Glomerular visceral epithelial cell (primary cell): Measurements from ENCODE around the gene ELL3.

Experiments
- DNase-seq: peaks from one replicate; pipeline ENCODE4 v3.0.0-alpha.2; 2016; ENCODE audit errors: extremely low spot score

The ELL3 gene

GRCh38 chr15:43723151-43723550 lies 53.6 kb downstream of the ELL3 start:
- no peak for DNase-seq
